Measurements from ENCODE around the gene SH2D2A. TPM values are rescaled to one million over a fixed set of nuclear protein-coding genes. Genes with fewer than 3 reads are reported as not detected.

Gene SH2D2A
- total and polyA plus RNA-seq, 3 donors from 2014 or later, result 1.3 to 3.1 TPM; not detected in 1

GRCh38 chr1:156805766-156806511 lies 10.7 kb downstream of the SH2D2A start:
- no peaks in the 10 kb centered on the region for H3K9me3 ChIP-seq
- WGBS, 2 donors, result 88 to 92% methylated on average over 3 of the region's 3 CpGs
- H3K4me3 ChIP-seq, result no peak overlapping the region
- H3K27ac ChIP-seq, result no peak overlapping the region
- H3K27me3 ChIP-seq, result no peaks in the 10 kb centered on the region
- intact Hi-C loops (cut with DNase I; ENCODE audit: low total_unique reads), result no loop called here
- DNase-seq, result peak; percentile 62
- TF ChIP-seq POLR2A (IDR thresholded peaks at IDR 0.05), result no peak
- H3K4me1 ChIP-seq, result peaks cover 25% of the 10 kb centered on the region
- no peaks in the 10 kb centered on the region for H3K36me3 ChIP-seq (ENCODE audit: low read depth, missing control alignments)

- intact Hi-C loops (cut with DNase I; ENCODE audit: low total_unique reads), result no loop called here
- WGBS, 2 donors, result 60 to 63% methylated on average over 5 to 6 of the region's 6 CpGs
- no peak for TF ChIP-seq CTCF (IDR thresholded peaks at IDR 0.05)
- TF ChIP-seq POLR2A (IDR thresholded peaks at IDR 0.05), result no peak
- no peaks in the 10 kb centered on the region for H3K9me3 ChIP-seq
- no peak for DNase-seq
- no peak overlapping the region for H3K27ac ChIP-seq
- no peak overlapping the region for H3K4me3 ChIP-seq
- no peaks in the 10 kb centered on the region for H3K36me3 ChIP-seq (ENCODE audit: low read depth, missing control alignments)
- peaks cover 25% of the 10 kb centered on the region for H3K4me1 ChIP-seq
- H3K27me3 ChIP-seq, result no peaks in the 10 kb centered on the region
These were observed 11.9 kb downstream of the SH2D2A start for GRCh38 chr1:156804572-156805243.

- WGBS, 2 donors, result 44 to 73% methylated on average over 3 of the region's 3 CpGs
- Histone ChIP-seq H3K27me3 (no peaks in the 10 kb centered on the region), H3K9me3 (no peaks in the 10 kb centered on the region), H3K4me1 (peaks cover 25% of the 10 kb centered on the region), H3K36me3 (ENCODE audit: low read depth, missing control alignments) (no peaks in the 10 kb centered on the region), H3K27ac (no peak overlapping the region), H3K4me3 (no peak overlapping the region)
- intact Hi-C loops (cut with DNase I; ENCODE audit: low total_unique reads), result no loop called here
- TF ChIP-seq POLR2A (IDR thresholded peaks at IDR 0.05), result no peak
- TF ChIP-seq CTCF (IDR thresholded peaks at IDR 0.05), result no peak
- no peak for DNase-seq
These were observed 12.6 kb downstream of the SH2D2A start for GRCh38 chr1:156804026-156804425.

GRCh38 chr1:156803086-156803851 lies 13.4 kb downstream of the SH2D2A start:
- no peaks in the 10 kb centered on the region for H3K27me3 ChIP-seq
- DNase-seq, result no peak
- TF ChIP-seq CTCF (IDR thresholded peaks at IDR 0.05), result no peak
- no peak overlapping the region for H3K4me3 ChIP-seq
- H3K4me1 ChIP-seq, result peaks cover 25% of the 10 kb centered on the region
- no peaks in the 10 kb centered on the region for H3K36me3 ChIP-seq (ENCODE audit: low read depth, missing control alignments)
- no peak overlapping the region for H3K27ac ChIP-seq
- intact Hi-C loops (cut with DNase I; ENCODE audit: low total_unique reads), result no loop called here
- no peaks in the 10 kb centered on the region for H3K9me3 ChIP-seq
- WGBS, 2 donors, result 94% methylated on average over 13 of the region's 13 CpGs

- Histone ChIP-seq H3K27me3 (no peaks in the 10 kb centered on the region), H3K9me3 (no peaks in the 10 kb centered on the region), H3K36me3 (ENCODE audit: low read depth, missing control alignments) (no peaks in the 10 kb centered on the region), H3K4me1 (peaks cover 25% of the 10 kb centered on the region), H3K27ac (no peak overlapping the region), H3K4me3 (no peak overlapping the region)
- DNase-seq, result no peak
- WGBS, 2 donors, result 90 to 95% methylated on average over 8 of the region's 8 CpGs
- intact Hi-C loops (cut with DNase I; ENCODE audit: low total_unique reads), result no loop called here
- no peak for TF ChIP-seq POLR2A (IDR thresholded peaks at IDR 0.05)
- TF ChIP-seq CTCF (IDR thresholded peaks at IDR 0.05), result no peak
These were observed 14.2 kb downstream of the SH2D2A start for GRCh38 chr1:156802421-156802935.
